IMR-90 (cell line): ENCODE measurements around the gene ABTB1. TPM values are rescaled to one million over a fixed set of nuclear protein-coding genes. Genes with fewer than 3 reads are reported as not detected.

Experiments
- ATAC-seq: fragments of 200-7000 bp; cut with Tn5 transposase; 2 replicates; pipeline ENCODE4 v1.9.1; 2020; ENCODE audit warnings: low read depth, mild to moderate bottlenecking, moderate library complexity
- BruUV-seq: library from RNA; stranded (reverse); fragments of 400-500 nt; replicated peaks from 2 replicates; lab custom pipeline; 2021; lab: Mats Ljungman, UMichigan
- CTCF ChIA-PET: fragments of 300-600 bp; formaldehyde crosslinking; extraction: SDS; loops from one replicate; lab custom pipeline; 2021; ENCODE audit warnings: antibody characterized with exemption; lab: Yijun Ruan, JAX
- POLR2A ChIA-PET: fragments of 300-600 bp; sonication (Branson Sonifier 250); formaldehyde crosslinking; loops from one replicate; lab custom pipeline; 2022; ENCODE audit warnings: antibody characterized with exemption; ENCODE audit not compliant: unreplicated experiment; lab: Charles Lee
- DNase-seq: peaks from one replicate; pipeline ENCODE4 v3.0.0; 2013
- H2AFZ ChIP-seq: replicated peaks from 2 replicates; pipeline ENCODE3; 2013; ENCODE audit warnings: low read length, mild to moderate bottlenecking; ENCODE audit not compliant: poor library complexity
- H2AK5ac ChIP-seq: 2 replicates; pipeline ENCODE4 v1.6.1; 2013; ENCODE audit warnings: low read depth, low read length, inconsistent platforms
- H2AK9ac ChIP-seq: replicated peaks from 2 replicates; pipeline ENCODE3; 2013; ENCODE audit warnings: mild to moderate bottlenecking, low read depth, low read length, moderate library complexity; ENCODE audit not compliant: poor library complexity
- H2BK120ac ChIP-seq: 2 replicates; pipeline ENCODE4 v1.6.1; 2013; ENCODE audit warnings: low read depth, low read length, inconsistent platforms
- H2BK15ac ChIP-seq: 3 replicates; pipeline ENCODE4 v1.6.1; 2013; ENCODE audit warnings: low read depth, low read length, inconsistent platforms
- H2BK20ac ChIP-seq: 2 replicates; pipeline ENCODE4 v1.6.1; 2013; ENCODE audit warnings: low read depth, mild to moderate bottlenecking, inconsistent platforms, low read length, moderate library complexity
- H2BK5ac ChIP-seq: 2 replicates; pipeline ENCODE4 v1.6.1; 2013; ENCODE audit warnings: mild to moderate bottlenecking, low read depth, low read length, inconsistent platforms; ENCODE audit not compliant: poor library complexity, severe bottlenecking
- H3K14ac ChIP-seq: replicated peaks from 2 replicates; pipeline ENCODE4 v1.6.1; 2013; ENCODE audit warnings: low read depth, low read length, inconsistent platforms
- H3K18ac ChIP-seq: 2 replicates; pipeline ENCODE4 v1.6.1; 2013; ENCODE audit warnings: low read depth, low read length, control low read depth
- H3K23ac ChIP-seq: 2 replicates; pipeline ENCODE4 v1.6.1; 2013; ENCODE audit warnings: low read depth, low read length, inconsistent platforms
- H3K27ac ChIP-seq: 2 replicates; pipeline ENCODE4 v1.5.1; 2013; ENCODE audit warnings: mild to moderate bottlenecking, control low read depth, low read length; ENCODE audit not compliant: insufficient read depth
- H3K27me3 ChIP-seq: 2 replicates; pipeline ENCODE4 v1.6.1; 2013; ENCODE audit warnings: low read length; ENCODE audit not compliant: control insufficient read depth, insufficient read depth
- H3K36me3 ChIP-seq: 2 replicates; pipeline ENCODE4 v1.6.1; 2013; ENCODE audit warnings: low read length, mixed read lengths; ENCODE audit not compliant: control insufficient read depth, insufficient read depth
- H3K4ac ChIP-seq: 2 replicates; pipeline ENCODE4 v1.6.1; 2013; ENCODE audit warnings: low read depth, low read length, inconsistent platforms
- H3K4me1 ChIP-seq: 2 replicates; pipeline ENCODE4 v1.6.1; 2013; ENCODE audit warnings: low read length, mixed read lengths; ENCODE audit not compliant: control insufficient read depth, insufficient read depth
- H3K4me2 ChIP-seq: 2 replicates; pipeline ENCODE4 v1.6.1; 2013; ENCODE audit warnings: low read depth, mild to moderate bottlenecking, control low read depth, low read length, moderate library complexity
- H3K4me3 ChIP-seq: 2 replicates; pipeline ENCODE4 v1.5.1; 2013; ENCODE audit warnings: low read depth, mild to moderate bottlenecking, control low read depth, low read length, moderate library complexity; ENCODE audit not compliant: insufficient read depth
- H3K56ac ChIP-seq: 2 replicates; pipeline ENCODE4 v1.6.1; 2013; ENCODE audit warnings: low read length, inconsistent platforms; ENCODE audit not compliant: insufficient read depth; ENCODE audit errors: extremely low read depth
- H3K79me1 ChIP-seq, 2 experiments: 2 replicates each; pipeline ENCODE4 v1.6.1; 2013; ENCODE audit warnings: low read length in 2 of 2, inconsistent platforms in 1 of 2, low read depth in 1 of 2
- H3K9ac ChIP-seq: 2 replicates; pipeline ENCODE4 v1.6.1; 2013; ENCODE audit warnings: low read depth, low read length, control low read depth
- H3K9me1 ChIP-seq: 2 replicates; pipeline ENCODE4 v1.6.1; 2013; ENCODE audit warnings: low read length, inconsistent platforms; ENCODE audit not compliant: insufficient read depth
- H3K9me3 ChIP-seq: 2 replicates; pipeline ENCODE4 v1.6.1; 2013; ENCODE audit warnings: low read length; ENCODE audit not compliant: control insufficient read depth, insufficient read depth
- H4K20me1 ChIP-seq: 2 replicates; pipeline ENCODE4 v1.6.1; 2013; ENCODE audit warnings: low read length, inconsistent platforms; ENCODE audit not compliant: insufficient read depth
- H4K5ac ChIP-seq: 2 replicates; pipeline ENCODE4 v1.6.1; 2013; ENCODE audit warnings: mild to moderate bottlenecking, low read depth, low read length, control low read depth
- H4K8ac ChIP-seq, 2 experiments: 2 replicates each; pipeline ENCODE4 v1.6.1; 2013; ENCODE audit warnings: low read depth in 2 of 2, low read length in 2 of 2, control low read depth in 1 of 2, inconsistent platforms in 1 of 2
- H4K91ac ChIP-seq: 2 replicates; pipeline ENCODE4 v1.6.1; 2013; ENCODE audit warnings: low read depth, low read length, inconsistent platforms; ENCODE audit not compliant: insufficient read depth
- BHLHE40 ChIP-seq: fragments of 150-350 bp; IDR thresholded peaks from 2 replicates; pipeline ENCODE4 v1.6.1; 2016; ENCODE audit warnings: mild to moderate bottlenecking, low read depth, low read length
- CEBPB ChIP-seq: IDR thresholded peaks from 2 replicates; pipeline ENCODE4 v1.6.1; 2012; ENCODE audit warnings: low read depth, low read length, improper control_type of control experiment
- CHD1 ChIP-seq: IDR thresholded peaks from 2 replicates; pipeline ENCODE4 v1.6.1; 2012; ENCODE audit warnings: low read depth, low read length, improper control_type of control experiment
- CTCF ChIP-seq: conservative IDR thresholded peaks from 2 replicates; pipeline ENCODE4 v1.5.1; 2012; ENCODE audit warnings: mild to moderate bottlenecking, low read depth, low read length, improper control_type of control experiment
- FOS ChIP-seq: fragments of 150-350 bp; IDR thresholded peaks from 2 replicates; pipeline ENCODE4 v1.6.1; 2016; ENCODE audit warnings: low read depth, low read length
- MAFK ChIP-seq: IDR thresholded peaks from 2 replicates; pipeline ENCODE4 v1.6.1; 2012; ENCODE audit warnings: low read depth, low read length, improper control_type of control experiment
- MAZ ChIP-seq: IDR thresholded peaks from 2 replicates; pipeline ENCODE4 v1.6.1; 2012; ENCODE audit warnings: low read depth, mild to moderate bottlenecking, low read length, improper control_type of control experiment, moderate library complexity, borderline replicate concordance
- MXI1 ChIP-seq: IDR thresholded peaks from 2 replicates; pipeline ENCODE4 v1.6.1; 2012; ENCODE audit warnings: low read depth, mild to moderate bottlenecking, low read length, moderate library complexity, borderline replicate concordance
- NFE2L2 ChIP-seq: fragments of 150-350 bp; IDR thresholded peaks from 2 replicates; pipeline ENCODE4 v1.6.1; 2016; ENCODE audit warnings: low read depth, mild to moderate bottlenecking, low read length
- POLR2A ChIP-seq: IDR thresholded peaks from 2 replicates; pipeline ENCODE4 v1.6.1; 2012; ENCODE audit warnings: mild to moderate bottlenecking, low read depth, low read length
- RAD21 ChIP-seq: IDR thresholded peaks from 2 replicates; pipeline ENCODE4 v1.6.1; 2012; ENCODE audit warnings: low read length, improper control_type of control experiment
- RCOR1 ChIP-seq: IDR thresholded peaks from 2 replicates; pipeline ENCODE4 v1.6.1; 2012; ENCODE audit warnings: mild to moderate bottlenecking, low read length, improper control_type of control experiment; ENCODE audit not compliant: insufficient replicate concordance
- RFX5 ChIP-seq: IDR thresholded peaks from 2 replicates; pipeline ENCODE4 v1.8.0; 2012; ENCODE audit warnings: low read depth, mild to moderate bottlenecking, low read length, moderate library complexity
- SMC3 ChIP-seq: fragments of 150-350 bp; IDR thresholded peaks from 2 replicates; pipeline ENCODE4 v1.6.1; 2016; ENCODE audit warnings: low read depth, mild to moderate bottlenecking, antibody characterized with exemption, low read length, moderate library complexity
- WGBS, 2 experiments: methylation state at CpG; one replicate each; pipeline versions ENCODE4 v1.1.5 to v1.1.7; 2013; ENCODE audit warnings: missing lambda C conversion rate in 2 of 2; ENCODE audit not compliant: insufficient read length in 1 of 2; ENCODE audit errors: extremely low coverage in 2 of 2; 5-methylcytosine and 5-hydroxymethylcytosine counted together
- dilution Hi-C: fragments of 300-500 bp; cut with HindIII; formaldehyde crosslinking; loops from one replicate; pipeline ENCODE4 v1.14.3; 2018; ENCODE audit warnings: low sequenced_read_pairs; ENCODE audit not compliant: unreplicated experiment
- in situ Hi-C: fragments of 300-500 bp; cut with MboI; formaldehyde crosslinking; loops from 3 replicates; pipeline ENCODE4 v1.14.3; 2019; ENCODE audit warnings: low sequenced_read_pairs, inconsistent platforms, mixed read lengths
- intact Hi-C: fragments of 100-400 bp; cut with micrococcal nuclease; formaldehyde crosslinking; loops from 2 replicates; pipeline ENCODE4 v1.10.0; 2022
- polyA plus RNA-seq, 3 experiments: library from polyadenylated mRNA; depleted of rRNA; stranded (reverse); fragments of >200 nt; gene quantifications; 2 replicates each; pipeline ENCODE4 v1.2.3, GENCODE V29; 2012; ENCODE audit warnings: low replicate concordance in 1 of 3
- total RNA-seq: library from RNA; depleted of rRNA; stranded (reverse); fragments of >200 nt; gene quantifications from 2 replicates; pipeline ENCODE4 v1.2.3, GENCODE V29; 2012
- TF ChIP-seq, protein P1 (sequence below): fragments of 150-350 bp; IDR thresholded peaks from 2 replicates; pipeline ENCODE4 v1.6.1; 2017; ENCODE audit warnings: mild to moderate bottlenecking, antibody characterized with exemption, low read length, low read depth
- TF ChIP-seq, protein P2 (sequence below): fragments of 150-350 bp; IDR thresholded peaks from 2 replicates; pipeline ENCODE4 v1.6.1; 2016; ENCODE audit warnings: low read depth, mild to moderate bottlenecking, low read length, moderate library complexity, borderline replicate concordance

The ABTB1 gene
- total and polyA plus RNA-seq, 2 of the 4 experiments (the other 2 are of a cell fraction), result 3.2 to 23.0 TPM

GRCh38 chr3:127625821-127626220, 46.9 kb upstream of the ABTB1 start:
- Histone ChIP-seq H3K14ac (no peak overlapping the region), H3K23ac (no peak overlapping the region), H4K5ac (no peak overlapping the region), H3K9ac (no peak overlapping the region), H2BK120ac (no peak overlapping the region), H3K36me3 (peaks cover 8% of the 10 kb centered on the region), H3K9me1 (peaks cover 8% of the 10 kb centered on the region), H2BK5ac (no peak overlapping the region), H3K18ac (no peak overlapping the region), H2BK15ac (no peak overlapping the region), H4K8ac (no peak overlapping the region), H3K27ac (no peak overlapping the region), H2AK5ac (no peak overlapping the region), H3K4me3 (no peak overlapping the region), H3K4me2 (no peak overlapping the region), H2BK20ac (no peak overlapping the region), H4K20me1 (peaks cover 8% of the 10 kb centered on the region; the same call in 1 of the 2 replicates), H3K4me1 (peaks cover 3% of the 10 kb centered on the region; the same call in 1 of the 2 replicates), H3K4ac (no peak overlapping the region), H3K9me3 (0 out of 2 replicates have a peak, but pooled peaks cover 2% of the 10 kb centered on the region), H3K79me1 (no peaks in the 10 kb centered on the region), H4K91ac (no peak overlapping the region), H3K56ac (no peak overlapping the region), H3K27me3 (peaks cover 31% of the 10 kb centered on the region), H2AFZ (no peak overlapping the region), H2AK9ac (no peak overlapping the region)
- POLR2A ChIA-PET, result no interaction called here
- DNase-seq (peak; percentile 9), ATAC-seq (no peak)
- CTCF ChIA-PET, result no interaction called here
- no TSS peak for BruUV-seq
- 50% methylated on average over 1 of the region's 2 CpGs; no CpG with 5 or more reads in 1 of the 2 experiments for WGBS, 2 experiments
- dilution Hi-C loops, result no loop called here
- TF ChIP-seq, protein P1, sequence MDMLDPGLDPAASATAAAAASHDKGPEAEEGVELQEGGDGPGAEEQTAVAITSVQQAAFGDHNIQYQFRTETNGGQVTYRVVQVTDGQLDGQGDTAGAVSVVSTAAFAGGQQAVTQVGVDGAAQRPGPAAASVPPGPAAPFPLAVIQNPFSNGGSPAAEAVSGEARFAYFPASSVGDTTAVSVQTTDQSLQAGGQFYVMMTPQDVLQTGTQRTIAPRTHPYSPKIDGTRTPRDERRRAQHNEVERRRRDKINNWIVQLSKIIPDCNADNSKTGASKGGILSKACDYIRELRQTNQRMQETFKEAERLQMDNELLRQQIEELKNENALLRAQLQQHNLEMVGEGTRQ, result no peak
- no peak for TF ChIP-seq POLR2A
- no peak for TF ChIP-seq FOS
- no peak for TF ChIP-seq RCOR1
- no peak for TF ChIP-seq CHD1
- TF ChIP-seq CTCF, result no peak
- no peak for TF ChIP-seq CEBPB
- no peak for TF ChIP-seq NFE2L2
- TF ChIP-seq MXI1, result no peak
- no peak for TF ChIP-seq MAZ
- TF ChIP-seq BHLHE40, result no peak
- TF ChIP-seq RAD21, result no peak
- TF ChIP-seq RFX5, result no peak
- TF ChIP-seq, protein P2, sequence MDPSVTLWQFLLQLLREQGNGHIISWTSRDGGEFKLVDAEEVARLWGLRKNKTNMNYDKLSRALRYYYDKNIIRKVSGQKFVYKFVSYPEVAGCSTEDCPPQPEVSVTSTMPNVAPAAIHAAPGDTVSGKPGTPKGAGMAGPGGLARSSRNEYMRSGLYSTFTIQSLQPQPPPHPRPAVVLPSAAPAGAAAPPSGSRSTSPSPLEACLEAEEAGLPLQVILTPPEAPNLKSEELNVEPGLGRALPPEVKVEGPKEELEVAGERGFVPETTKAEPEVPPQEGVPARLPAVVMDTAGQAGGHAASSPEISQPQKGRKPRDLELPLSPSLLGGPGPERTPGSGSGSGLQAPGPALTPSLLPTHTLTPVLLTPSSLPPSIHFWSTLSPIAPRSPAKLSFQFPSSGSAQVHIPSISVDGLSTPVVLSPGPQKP, result no peak
- no peak for TF ChIP-seq MAFK
- no peak for TF ChIP-seq SMC3
- intact Hi-C loops, result no loop called here
- in situ Hi-C loops, result no loop called here
